Caco-2 (cell line): ENCODE measurements around the gene BNIP2. TPM values are rescaled to one million over a fixed set of nuclear protein-coding genes. Genes with fewer than 3 reads are reported as not detected.

Experiments used
- BruUV-seq: library from RNA; stranded (reverse); fragments of 400-500 nt; replicated peaks from 2 replicates; lab custom pipeline; 2021; lab: Mats Ljungman, UMichigan
- CTCF ChIA-PET: fragments of 300-600 bp; sonication (Branson Sonifier 250); formaldehyde crosslinking; loops from one replicate; lab custom pipeline; 2022; ENCODE audit warnings: antibody characterized with exemption; lab: Charles Lee
- POLR2A ChIA-PET: fragments of 300-600 bp; sonication (Branson Sonifier 250); formaldehyde crosslinking; loops from one replicate; lab custom pipeline; 2022; ENCODE audit warnings: antibody characterized with exemption; lab: Charles Lee
- DNase-seq, 2 experiments: peaks; one replicate each; pipeline versions ENCODE4 v3.0.0 to v3.0.0-alpha.2; 2020 to 2022
- H3K27me3 ChIP-seq: replicated peaks from 2 replicates; pipeline ENCODE4 v1.6.0; 2011; ENCODE audit warnings: low read length; ENCODE audit not compliant: control insufficient read depth, insufficient read depth
- H3K36me3 ChIP-seq: 2 replicates; pipeline ENCODE4 v1.5.1; 2011; ENCODE audit warnings: low read length; ENCODE audit not compliant: control insufficient read depth, insufficient read depth
- H3K4me1 ChIP-seq: fragments of 250-450 bp; sonication (Bioruptor Pico); 2 replicates; pipeline ENCODE4 v1.5.1; 2020; ENCODE audit warnings: mild to moderate bottlenecking
- H3K4me3 ChIP-seq: 2 replicates; pipeline ENCODE4 v1.5.1; 2011; ENCODE audit warnings: low read depth, mild to moderate bottlenecking, control low read depth, low read length
- H3K9me3 ChIP-seq: fragments of 250-450 bp; sonication (Bioruptor Pico); 2 replicates; pipeline ENCODE4 v1.5.1; 2020; ENCODE audit warnings: mild to moderate bottlenecking, moderate library complexity
- H3K27ac Mint-ChIP-seq: one replicate; pipeline ENCODE4 v1.8.0; 2022; ENCODE audit warnings: mixed read lengths; ENCODE audit not compliant: unreplicated experiment
- H3K27me3 Mint-ChIP-seq: one replicate; pipeline ENCODE4 v1.8.0; 2022; ENCODE audit warnings: mixed read lengths; ENCODE audit not compliant: insufficient read depth, unreplicated experiment
- H3K36me3 Mint-ChIP-seq: one replicate; pipeline ENCODE4 v1.8.0; 2022; ENCODE audit warnings: mild to moderate bottlenecking, mixed read lengths; ENCODE audit not compliant: insufficient read depth, unreplicated experiment
- H3K4me1 Mint-ChIP-seq: one replicate; pipeline ENCODE4 v1.8.0; 2022; ENCODE audit warnings: low read depth, mixed read lengths; ENCODE audit not compliant: unreplicated experiment
- H3K4me3 Mint-ChIP-seq: one replicate; pipeline ENCODE4 v1.8.0; 2022; ENCODE audit warnings: mild to moderate bottlenecking, moderate library complexity, mixed read lengths; ENCODE audit not compliant: unreplicated experiment
- H3K9me3 Mint-ChIP-seq: one replicate; pipeline ENCODE4 v1.8.0; 2022; ENCODE audit warnings: mixed read lengths; ENCODE audit not compliant: unreplicated experiment
- intact Hi-C: fragments of 100-400 bp; cut with micrococcal nuclease; formaldehyde crosslinking; loops from one replicate; pipeline ENCODE4 v1.10.0; 2022; ENCODE audit not compliant: unreplicated experiment
- total RNA-seq: library from RNA; stranded (reverse); gene quantifications from 2 replicates; pipeline ENCODE4 v1.2.3, GENCODE V29; 2022
- TF ChIP-seq, protein P1 (sequence below), 2 experiments: fragments of 200-600 bp in 1 of 2; IDR thresholded peaks; 1 replicate in 1 of 2; 2 replicates in 1 of 2; pipeline versions ENCODE4 v1.5.1 to v1.8.0; 2011 to 2022; ENCODE audit warnings: antibody characterized with exemption in 1 of 2, control low read depth in 1 of 2, inconsistent platforms in 1 of 2, low read depth in 1 of 2, low read length in 1 of 2, mild to moderate bottlenecking in 1 of 2, moderate library complexity in 1 of 2; ENCODE audit not compliant: insufficient read depth in 1 of 2, severe bottlenecking in 1 of 2, unreplicated experiment in 1 of 2

BNIP2 gene
- total RNA-seq, 1 experiment from 2014 or later: 54.0 TPM

DNA sequence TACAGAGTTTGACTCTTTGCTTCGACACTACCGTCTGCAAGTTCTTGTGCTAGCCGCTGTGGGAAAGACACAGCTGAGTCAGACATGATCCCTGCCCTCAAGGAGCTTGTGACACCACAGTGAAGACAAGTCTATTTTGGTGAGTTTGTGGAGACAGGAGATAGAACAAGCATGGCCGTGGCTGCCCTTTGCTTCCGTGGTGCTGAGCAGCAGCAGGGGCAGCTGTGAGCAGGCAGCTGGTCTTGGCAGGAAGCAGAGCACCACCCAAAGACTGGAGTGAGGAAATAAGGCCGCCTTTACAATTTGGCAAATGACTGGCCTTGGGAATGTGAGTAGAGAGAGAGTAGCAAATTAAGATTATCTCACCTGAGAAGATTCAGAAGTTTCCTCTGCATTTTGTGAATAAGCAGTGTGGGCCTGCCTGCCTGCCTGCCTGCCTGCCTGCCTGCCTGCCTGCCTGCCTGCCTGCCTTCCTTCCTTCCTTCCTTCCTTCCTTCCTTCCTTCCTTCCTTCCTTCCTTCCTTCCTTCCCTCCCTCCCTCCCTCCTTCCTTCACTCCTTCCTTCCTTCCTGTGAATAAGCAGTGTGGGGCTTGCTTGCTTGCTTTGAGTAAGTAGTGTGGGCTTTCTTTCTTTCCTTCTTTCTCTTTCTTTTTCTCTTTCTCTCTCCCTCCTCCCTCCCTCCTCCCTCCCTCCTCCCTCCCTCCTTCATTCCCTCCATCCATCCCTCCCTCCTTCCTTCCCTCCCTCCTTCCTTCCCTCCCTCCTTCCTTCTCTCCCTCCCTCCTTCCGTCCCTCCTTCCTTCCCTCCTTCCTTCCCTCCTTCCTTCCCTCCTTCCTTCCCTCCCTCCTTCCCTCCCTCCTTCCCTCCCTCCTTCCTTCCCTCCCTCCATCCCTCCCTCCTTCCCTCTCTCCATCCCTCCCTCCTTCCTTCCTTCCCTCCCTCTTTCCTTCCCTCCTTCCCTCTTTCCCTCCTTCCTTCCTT, 79.1 kb downstream of the BNIP2 start:
- H3K9me3 Mint-ChIP-seq: peaks cover 24% of the 10 kb centered on the region
- H3K4me3 Mint-ChIP-seq: no peak overlapping the region
- H3K27me3 Mint-ChIP-seq: no peaks in the 10 kb centered on the region
- TF ChIP-seq, protein P1, sequence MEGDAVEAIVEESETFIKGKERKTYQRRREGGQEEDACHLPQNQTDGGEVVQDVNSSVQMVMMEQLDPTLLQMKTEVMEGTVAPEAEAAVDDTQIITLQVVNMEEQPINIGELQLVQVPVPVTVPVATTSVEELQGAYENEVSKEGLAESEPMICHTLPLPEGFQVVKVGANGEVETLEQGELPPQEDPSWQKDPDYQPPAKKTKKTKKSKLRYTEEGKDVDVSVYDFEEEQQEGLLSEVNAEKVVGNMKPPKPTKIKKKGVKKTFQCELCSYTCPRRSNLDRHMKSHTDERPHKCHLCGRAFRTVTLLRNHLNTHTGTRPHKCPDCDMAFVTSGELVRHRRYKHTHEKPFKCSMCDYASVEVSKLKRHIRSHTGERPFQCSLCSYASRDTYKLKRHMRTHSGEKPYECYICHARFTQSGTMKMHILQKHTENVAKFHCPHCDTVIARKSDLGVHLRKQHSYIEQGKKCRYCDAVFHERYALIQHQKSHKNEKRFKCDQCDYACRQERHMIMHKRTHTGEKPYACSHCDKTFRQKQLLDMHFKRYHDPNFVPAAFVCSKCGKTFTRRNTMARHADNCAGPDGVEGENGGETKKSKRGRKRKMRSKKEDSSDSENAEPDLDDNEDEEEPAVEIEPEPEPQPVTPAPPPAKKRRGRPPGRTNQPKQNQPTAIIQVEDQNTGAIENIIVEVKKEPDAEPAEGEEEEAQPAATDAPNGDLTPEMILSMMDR (IDR thresholded peaks at IDR 0.05; ENCODE audit: insufficient read depth in 1 of 2, low read depth in 1 of 2, low read length in 1 of 2, severe bottlenecking in 1 of 2, unreplicated experiment in 1 of 2): no peak
- no peak overlapping the region for H3K27ac Mint-ChIP-seq
- H3K36me3 ChIP-seq: no peaks in the 10 kb centered on the region
- H3K4me1 Mint-ChIP-seq: peaks cover 20% of the 10 kb centered on the region
- no peak overlapping the region for H3K4me3 ChIP-seq
- peaks cover 17% of the 10 kb centered on the region for H3K4me1 ChIP-seq
- 0 out of 2 replicates have a peak, but pooled peaks cover 3% of the 10 kb centered on the region for H3K9me3 ChIP-seq
- H3K27me3 ChIP-seq: no peaks in the 10 kb centered on the region
- peaks cover 8% of the 10 kb centered on the region for H3K36me3 Mint-ChIP-seq
- ChIA-PET POLR2A (no interaction called here), CTCF (no interaction called here)
- no TSS peak for BruUV-seq
- DNase-seq: no peak
- intact Hi-C loops: no loop called here

Other genes with a start within 250 kb of the BNIP2 start
- 1.9 and 2.5 TPM in 2 replicates for gene GCNT3, start 77.5 kb downstream of the BNIP2 start, total RNA-seq
- gene GTF2A2, start 31.8 kb downstream of the BNIP2 start, total RNA-seq: 147 and 153 TPM in 2 replicates